Measurements from ENCODE around the gene GOLGA5.
"Not testable (repeated sequence)": the region's sequence is repeated elsewhere in the genome, so short reads cannot be mapped to it uniquely, and the experiment has no call there.

Gene GOLGA5

GRCh38 chr14:92778868-92779565 is 15.1 kb upstream of the GOLGA5 start:
- DNase-seq: not testable (repeated sequence)

GRCh38 chr14:92780444-92781232 is 13.5 kb upstream of the GOLGA5 start:
- DNase-seq: no peak

- no peak for DNase-seq
Observed at GRCh38 chr14:92781350-92781749, 12.8 kb upstream of the GOLGA5 start.

GRCh38 chr14:92783813-92784431 is 10.2 kb upstream of the GOLGA5 start:
- DNase-seq: peak; percentile 39

GRCh38 chr14:92785667-92786426 is 8.3 kb upstream of the GOLGA5 start:
- DNase-seq: no peak

- DNase-seq: no peak
Observed at GRCh38 chr14:92786427-92786756, 7.7 kb upstream of the GOLGA5 start.

- DNase-seq: no peak
Observed at GRCh38 chr14:92787554-92787953, 6.6 kb upstream of the GOLGA5 start.

- no peak for DNase-seq
Observed at GRCh38 chr14:92789457-92790089, 4.5 kb upstream of the GOLGA5 start.

GRCh38 chr14:92792885-92793284 is 1.2 kb upstream of the GOLGA5 start:
- no peak for DNase-seq

GRCh38 chr14:92794547-92794941 is 439 bp downstream of the GOLGA5 start:
- no peak for DNase-seq

GRCh38 chr14:92794961-92795360 is 856 bp downstream of the GOLGA5 start:
- no peak for DNase-seq

- no peak for DNase-seq
Observed at GRCh38 chr14:92797935-92798653, 4.0 kb downstream of the GOLGA5 start.

- DNase-seq: no peak
Observed at GRCh38 chr14:92798811-92799210, 4.7 kb downstream of the GOLGA5 start.

- DNase-seq: no peak
Observed at GRCh38 chr14:92800012-92800411, 5.9 kb downstream of the GOLGA5 start.

- no peak for DNase-seq
Observed at GRCh38 chr14:92800525-92800924, 6.4 kb downstream of the GOLGA5 start.

- DNase-seq: no peak
Observed at GRCh38 chr14:92801917-92802316, 7.8 kb downstream of the GOLGA5 start.

GRCh38 chr14:92802678-92803077 is 8.6 kb downstream of the GOLGA5 start:
- no peak for DNase-seq

- DNase-seq: no peak
Observed at GRCh38 chr14:92813201-92813600, 19.1 kb downstream of the GOLGA5 start.

- DNase-seq: no peak
Observed at GRCh38 chr14:92819011-92819597, 25.0 kb downstream of the GOLGA5 start.

GRCh38 chr14:92819680-92820535 is 25.8 kb downstream of the GOLGA5 start:
- not testable (repeated sequence) for DNase-seq

- not testable (repeated sequence) for DNase-seq
Observed at GRCh38 chr14:92820536-92820840, 26.4 kb downstream of the GOLGA5 start.
